Measurements from ENCODE around the gene DCDC1. TPM values are rescaled to one million over a fixed set of nuclear protein-coding genes. Genes with fewer than 3 reads are reported as not detected.
A peak's percentile ranks its signal among the peaks of the same experiment; 100 is the strongest.

The DCDC1 gene
- total RNA-seq, 1 donor from 2014 or later, result 0.93 TPM

DNA sequence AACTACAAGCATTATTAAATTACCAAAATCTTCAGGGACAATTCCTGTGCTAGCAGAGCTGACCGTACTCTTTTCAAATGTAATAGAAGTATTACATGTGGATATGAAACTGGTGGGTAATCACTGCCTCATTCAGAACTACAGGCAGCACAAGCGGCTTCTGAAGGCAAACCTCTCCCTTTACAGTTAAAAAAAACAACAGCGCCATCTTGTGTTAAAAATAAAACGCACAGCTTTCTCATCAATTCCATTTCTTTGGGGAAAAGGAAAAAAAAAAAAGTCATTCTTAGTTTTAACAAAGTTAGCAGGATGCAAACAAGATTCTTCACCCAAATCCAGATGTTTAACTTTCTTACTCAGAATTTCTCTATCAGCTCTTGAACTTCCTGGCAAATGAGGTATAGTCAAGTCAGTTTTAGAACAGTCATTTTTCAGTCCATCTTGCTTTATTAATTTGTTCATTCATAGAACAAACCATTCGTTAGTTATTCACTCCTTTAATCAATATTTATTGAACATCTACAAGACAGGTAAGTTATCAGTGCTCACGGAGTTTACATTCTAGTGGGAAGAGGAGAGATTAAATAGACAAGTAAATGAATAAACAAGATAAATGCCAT lies 451.6 kb downstream of the DCDC1 start:
- ATAC-seq (peak; percentile 63), DNase-seq (no peak)
- intact Hi-C loops (cut with DNase I), result loop anchor here (5.0 kb wide), 1 partner anchor 571 kb away; no protein-coding TSS in a partner anchor

GRCh38 chr11:30917266-30917665 lies 452.3 kb downstream of the DCDC1 start:
- intact Hi-C loops (cut with DNase I), result loop anchor here (5.0 kb wide), 1 partner anchor 570 kb away; no protein-coding TSS in a partner anchor

More for the DNA sequence above, 451.6 kb downstream of the DCDC1 start:
- no peaks in the 10 kb centered on the region for H3K9me3 ChIP-seq
- H3K27ac ChIP-seq, result no peak overlapping the region
- no peaks in the 10 kb centered on the region for H3K36me3 ChIP-seq
- no peak overlapping the region for H3K4me3 ChIP-seq
- peaks cover 14% of the 10 kb centered on the region for H3K27me3 ChIP-seq
- H3K4me1 ChIP-seq, result no peaks in the 10 kb centered on the region
- TF ChIP-seq, protein P1, sequence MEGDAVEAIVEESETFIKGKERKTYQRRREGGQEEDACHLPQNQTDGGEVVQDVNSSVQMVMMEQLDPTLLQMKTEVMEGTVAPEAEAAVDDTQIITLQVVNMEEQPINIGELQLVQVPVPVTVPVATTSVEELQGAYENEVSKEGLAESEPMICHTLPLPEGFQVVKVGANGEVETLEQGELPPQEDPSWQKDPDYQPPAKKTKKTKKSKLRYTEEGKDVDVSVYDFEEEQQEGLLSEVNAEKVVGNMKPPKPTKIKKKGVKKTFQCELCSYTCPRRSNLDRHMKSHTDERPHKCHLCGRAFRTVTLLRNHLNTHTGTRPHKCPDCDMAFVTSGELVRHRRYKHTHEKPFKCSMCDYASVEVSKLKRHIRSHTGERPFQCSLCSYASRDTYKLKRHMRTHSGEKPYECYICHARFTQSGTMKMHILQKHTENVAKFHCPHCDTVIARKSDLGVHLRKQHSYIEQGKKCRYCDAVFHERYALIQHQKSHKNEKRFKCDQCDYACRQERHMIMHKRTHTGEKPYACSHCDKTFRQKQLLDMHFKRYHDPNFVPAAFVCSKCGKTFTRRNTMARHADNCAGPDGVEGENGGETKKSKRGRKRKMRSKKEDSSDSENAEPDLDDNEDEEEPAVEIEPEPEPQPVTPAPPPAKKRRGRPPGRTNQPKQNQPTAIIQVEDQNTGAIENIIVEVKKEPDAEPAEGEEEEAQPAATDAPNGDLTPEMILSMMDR (IDR thresholded peaks at IDR 0.05), result peak; percentile 66

DNA sequence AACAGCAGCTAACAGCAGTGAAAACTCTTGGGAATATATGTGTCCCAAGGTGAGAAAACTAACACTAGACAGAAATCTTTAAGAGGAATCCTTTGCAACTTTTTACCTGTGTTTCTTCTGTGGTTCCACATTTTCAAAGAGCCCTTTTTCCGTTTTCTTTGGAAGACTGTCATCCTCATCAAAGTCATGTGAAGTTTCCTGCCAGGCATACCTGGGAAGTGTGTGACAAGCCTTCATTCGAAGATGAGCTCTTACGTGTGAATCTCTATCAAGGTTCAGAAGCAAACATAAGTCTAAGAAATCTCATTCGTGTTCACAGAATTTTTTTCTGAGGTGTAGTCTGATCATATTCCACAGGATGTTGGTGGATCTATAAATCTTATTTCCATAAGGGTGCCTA lies 452.8 kb downstream of the DCDC1 start:
- no peaks in the 10 kb centered on the region for H3K9me3 ChIP-seq
- intact Hi-C loops (cut with DNase I), result loop anchor here (5.0 kb wide), 1 partner anchor 569 kb away; no protein-coding TSS in a partner anchor
- no peak for ATAC-seq

More at GRCh38 chr11:30917266-30917665, 452.3 kb downstream of the DCDC1 start:
- no peak overlapping the region for H3K4me3 ChIP-seq
- ATAC-seq, result no peak
- H3K4me1 ChIP-seq, result no peaks in the 10 kb centered on the region
- peaks cover 14% of the 10 kb centered on the region for H3K27me3 ChIP-seq
- H3K9me3 ChIP-seq, result no peaks in the 10 kb centered on the region
- no peak overlapping the region for H3K27ac ChIP-seq
- no peak for DNase-seq
- TF ChIP-seq, protein P1 (IDR thresholded peaks at IDR 0.05), result no peak
- no peaks in the 10 kb centered on the region for H3K36me3 ChIP-seq

DNA sequence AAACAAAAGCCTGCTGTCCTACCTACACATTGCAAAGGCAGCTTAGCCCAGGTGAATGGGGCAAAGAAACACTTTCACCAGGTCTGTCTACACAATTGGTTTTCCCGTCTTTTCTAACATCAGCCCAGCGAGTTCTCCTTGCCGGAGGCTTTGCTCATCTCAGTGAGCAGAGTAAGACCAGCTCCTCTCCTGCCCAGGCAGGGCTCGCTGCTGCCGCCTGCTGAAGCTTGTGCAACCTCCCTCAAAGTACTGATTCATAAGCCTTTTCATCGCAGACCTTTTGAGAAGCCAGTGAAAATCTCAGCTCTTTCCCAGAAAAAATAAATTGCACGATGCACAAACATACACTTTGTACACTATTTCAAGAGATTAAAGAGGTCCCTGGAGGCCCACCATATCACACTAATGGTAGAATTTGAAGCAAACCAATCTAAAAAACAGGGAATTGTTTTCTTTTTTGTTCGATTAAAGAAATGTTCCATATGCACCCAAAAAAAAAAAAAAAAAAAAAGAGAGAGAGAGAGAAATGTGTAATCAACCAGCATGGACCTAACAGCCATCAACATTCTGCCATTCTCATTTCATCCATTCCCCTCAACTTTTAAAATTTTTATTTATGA lies 455.3 kb downstream of the DCDC1 start:
- H3K9me3 ChIP-seq, result no peaks in the 10 kb centered on the region
- no peak overlapping the region for H3K27ac ChIP-seq
- ATAC-seq (peak; percentile 66), DNase-seq (peak; percentile 67)
- H3K4me3 ChIP-seq, result no peak overlapping the region
- intact Hi-C loops (cut with DNase I), result no loop called here
- TF ChIP-seq, protein P1 (IDR thresholded peaks at IDR 0.05), result peak; percentile 52
- peaks cover 14% of the 10 kb centered on the region for H3K27me3 ChIP-seq
- no peaks in the 10 kb centered on the region for H3K4me1 ChIP-seq
- H3K36me3 ChIP-seq, result no peaks in the 10 kb centered on the region

More for the DNA sequence above, 452.8 kb downstream of the DCDC1 start:
- H3K4me1 ChIP-seq, result no peaks in the 10 kb centered on the region
- no peak overlapping the region for H3K27ac ChIP-seq
- peaks cover 14% of the 10 kb centered on the region for H3K27me3 ChIP-seq
- H3K36me3 ChIP-seq, result no peaks in the 10 kb centered on the region
- TF ChIP-seq, protein P1 (IDR thresholded peaks at IDR 0.05), result no peak
- H3K4me3 ChIP-seq, result no peak overlapping the region
- DNase-seq, result no peak

GRCh38 chr11:30911247-30911646 lies 458.3 kb downstream of the DCDC1 start:
- Histone ChIP-seq H3K27me3 (peaks cover 4% of the 10 kb centered on the region), H3K4me3 (no peak overlapping the region), H3K9me3 (no peaks in the 10 kb centered on the region), H3K36me3 (no peaks in the 10 kb centered on the region), H3K4me1 (no peaks in the 10 kb centered on the region), H3K27ac (no peak overlapping the region)
- DNase-seq, result no peak
- ATAC-seq, result no peak
- TF ChIP-seq, protein P1 (IDR thresholded peaks at IDR 0.05), result no peak
- intact Hi-C loops (cut with DNase I), result no loop called here
